ENCODE results near the gene GPR32. TPM values are rescaled to one million over a fixed set of nuclear protein-coding genes. Genes with fewer than 3 reads are reported as not detected.

Gene GPR32
- total RNA-seq, 4 donors from 2014 or later: not detected

GRCh38 chr19:50724522-50725217, 45.6 kb upstream of the GPR32 start:
- TF ChIP-seq CTCF (IDR thresholded peaks at IDR 0.05): peak in 1 of 3 donors; percentile 57
- DNase-seq (ENCODE audit: low spot score) (peak; percentile 95), ATAC-seq (ENCODE audit: low FRiP score) (peak; percentile 92)

GRCh38 chr19:50725218-50725910, 44.9 kb upstream of the GPR32 start:
- DNase-seq (ENCODE audit: low spot score): no peak
- peak; percentile 16 for ATAC-seq (ENCODE audit: low FRiP score)
- TF ChIP-seq CTCF (IDR thresholded peaks at IDR 0.05): no peak

- no peak for TF ChIP-seq CTCF (IDR thresholded peaks at IDR 0.05)
- DNase-seq (ENCODE audit: low spot score) (no peak), ATAC-seq (ENCODE audit: low FRiP score) (no peak)
Measured at GRCh38 chr19:50725911-50726230, 44.4 kb upstream of the GPR32 start.

- DNase-seq (ENCODE audit: low spot score): peak; percentile 39
- ATAC-seq (ENCODE audit: low FRiP score): no peak
Measured at GRCh38 chr19:50728084-50728737, 42.1 kb upstream of the GPR32 start.

GRCh38 chr19:50729894-50730293, 40.4 kb upstream of the GPR32 start:
- TF ChIP-seq CTCF (IDR thresholded peaks at IDR 0.05): no peak
- no peak for ATAC-seq (ENCODE audit: low FRiP score)
- DNase-seq (ENCODE audit: low spot score): no peak

More at GRCh38 chr19:50728084-50728737, 42.1 kb upstream of the GPR32 start:
- no peak for TF ChIP-seq CTCF (IDR thresholded peaks at IDR 0.05)

GRCh38 chr19:50735869-50736268, 34.4 kb upstream of the GPR32 start:
- ATAC-seq (ENCODE audit: low FRiP score) (no peak), DNase-seq (ENCODE audit: low spot score) (no peak)
- no peak for TF ChIP-seq CTCF (IDR thresholded peaks at IDR 0.05)
